ENCODE data around the gene EML6.

EML6 gene

GRCh38 chr2:54771166-54771885, 47.9 kb downstream of the EML6 start:
- Histone ChIP-seq H3K79me2 (ENCODE audit: control insufficient read depth, insufficient read depth, low read length) (no peaks in the 10 kb centered on the region), H3K4me2 (ENCODE audit: low read length) (no peak overlapping the region), H3K36me3 (ENCODE audit: control insufficient read depth, insufficient read depth, low read length) (no peaks in the 10 kb centered on the region), H2AK5ac (ENCODE audit: low read length) (no peak overlapping the region), H3K27ac (ENCODE audit: low read depth, low read length) (no peak overlapping the region), H4K5ac (ENCODE audit: low read length) (no peak overlapping the region), H3K4me1 (ENCODE audit: control insufficient read depth, low read depth, low read length) (no peaks in the 10 kb centered on the region), H3K23ac (ENCODE audit: low read length) (no peak overlapping the region), H4K8ac (ENCODE audit: low read depth, low read length) (no peak overlapping the region), H2BK5ac (ENCODE audit: low read length) (no peak overlapping the region), H2BK120ac (ENCODE audit: low read depth, low read length) (no peak overlapping the region), H3K79me1 (ENCODE audit: low read length) (no peaks in the 10 kb centered on the region), H3K4ac (ENCODE audit: low read depth, low read length) (no peak overlapping the region), H3K9ac (ENCODE audit: low read length) (no peak overlapping the region), H3K56ac (ENCODE audit: low read length) (no peak overlapping the region), H3K27me3 (ENCODE audit: insufficient read depth, low read length, poor library complexity) (no peaks in the 10 kb centered on the region), H3K4me3 (ENCODE audit: low read length) (no peak overlapping the region), H3K18ac (ENCODE audit: low read length) (no peak overlapping the region), H2BK15ac (replicated peaks; ENCODE audit: low read depth) (no peak overlapping the region)
- no CpG with 5 or more reads among the region's 10 CpGs for WGBS (ENCODE audit: extremely low coverage, insufficient coverage, low lambda C conversion rate)
- peak; percentile 8 for DNase-seq

GRCh38 chr2:54772110-54772509, 48.6 kb downstream of the EML6 start:
- WGBS (ENCODE audit: extremely low coverage, insufficient coverage, low lambda C conversion rate): no CpG with 5 or more reads among the region's 3 CpGs
- no peak overlapping the region for H3K18ac ChIP-seq (ENCODE audit: low read length)
- H3K4me1 ChIP-seq (ENCODE audit: control insufficient read depth, low read depth, low read length): no peaks in the 10 kb centered on the region
- H3K23ac ChIP-seq (ENCODE audit: low read length): no peak overlapping the region
- H2BK120ac ChIP-seq (ENCODE audit: low read depth, low read length): no peak overlapping the region
- no peaks in the 10 kb centered on the region for H3K79me1 ChIP-seq (ENCODE audit: low read length)
- H3K36me3 ChIP-seq (ENCODE audit: control insufficient read depth, insufficient read depth, low read length): no peaks in the 10 kb centered on the region
- H3K27ac ChIP-seq (ENCODE audit: low read depth, low read length): no peak overlapping the region
- no peak overlapping the region for H3K4ac ChIP-seq (ENCODE audit: low read depth, low read length)
- no peak overlapping the region for H4K8ac ChIP-seq (ENCODE audit: low read depth, low read length)
- no peak overlapping the region for H4K5ac ChIP-seq (ENCODE audit: low read length)
- H3K27me3 ChIP-seq (ENCODE audit: insufficient read depth, low read length, poor library complexity): no peaks in the 10 kb centered on the region
- H2BK5ac ChIP-seq (ENCODE audit: low read length): no peak overlapping the region
- H2BK15ac ChIP-seq (replicated peaks; ENCODE audit: low read depth): no peak overlapping the region
- H3K79me2 ChIP-seq (ENCODE audit: control insufficient read depth, insufficient read depth, low read length): no peaks in the 10 kb centered on the region
- DNase-seq: no peak
- no peak overlapping the region for H3K56ac ChIP-seq (ENCODE audit: low read length)
- H3K4me2 ChIP-seq (ENCODE audit: low read length): no peak overlapping the region
- H3K4me3 ChIP-seq (ENCODE audit: low read length): no peak overlapping the region
- H3K9ac ChIP-seq (ENCODE audit: low read length): no peak overlapping the region
- H2AK5ac ChIP-seq (ENCODE audit: low read length): no peak overlapping the region

- Histone ChIP-seq H3K4ac (ENCODE audit: low read depth, low read length) (no peak overlapping the region), H3K9ac (ENCODE audit: low read length) (no peak overlapping the region), H3K36me3 (ENCODE audit: control insufficient read depth, insufficient read depth, low read length) (no peaks in the 10 kb centered on the region), H3K23ac (ENCODE audit: low read length) (no peak overlapping the region), H3K4me3 (ENCODE audit: low read length) (no peak overlapping the region), H3K27me3 (ENCODE audit: insufficient read depth, low read length, poor library complexity) (no peaks in the 10 kb centered on the region), H3K56ac (ENCODE audit: low read length) (no peak overlapping the region), H3K4me1 (ENCODE audit: control insufficient read depth, low read depth, low read length) (no peaks in the 10 kb centered on the region), H2BK15ac (replicated peaks; ENCODE audit: low read depth) (no peak overlapping the region), H3K79me1 (ENCODE audit: low read length) (no peaks in the 10 kb centered on the region), H3K18ac (ENCODE audit: low read length) (no peak overlapping the region), H4K5ac (ENCODE audit: low read length) (no peak overlapping the region), H3K79me2 (ENCODE audit: control insufficient read depth, insufficient read depth, low read length) (no peaks in the 10 kb centered on the region), H4K8ac (ENCODE audit: low read depth, low read length) (no peak overlapping the region), H3K27ac (ENCODE audit: low read depth, low read length) (no peak overlapping the region), H2BK5ac (ENCODE audit: low read length) (no peak overlapping the region), H2BK120ac (ENCODE audit: low read depth, low read length) (no peak overlapping the region), H3K4me2 (ENCODE audit: low read length) (no peak overlapping the region), H2AK5ac (ENCODE audit: low read length) (no peak overlapping the region)
- no CpG with 5 or more reads among the region's 4 CpGs for WGBS (ENCODE audit: extremely low coverage, insufficient coverage, low lambda C conversion rate)
- DNase-seq: no peak
Observed at GRCh38 chr2:54772531-54772930, 49.1 kb downstream of the EML6 start.

GRCh38 chr2:54773233-54773632, 49.8 kb downstream of the EML6 start:
- Histone ChIP-seq H3K79me1 (ENCODE audit: low read length) (no peaks in the 10 kb centered on the region), H4K8ac (ENCODE audit: low read depth, low read length) (no peak overlapping the region), H3K27ac (ENCODE audit: low read depth, low read length) (no peak overlapping the region), H3K18ac (ENCODE audit: low read length) (no peak overlapping the region), H3K36me3 (ENCODE audit: control insufficient read depth, insufficient read depth, low read length) (no peaks in the 10 kb centered on the region), H3K23ac (ENCODE audit: low read length) (no peak overlapping the region), H2AK5ac (ENCODE audit: low read length) (no peak overlapping the region), H3K56ac (ENCODE audit: low read length) (no peak overlapping the region), H4K5ac (ENCODE audit: low read length) (no peak overlapping the region), H3K4me3 (ENCODE audit: low read length) (no peak overlapping the region), H2BK120ac (ENCODE audit: low read depth, low read length) (no peak overlapping the region), H3K4ac (ENCODE audit: low read depth, low read length) (no peak overlapping the region), H3K79me2 (ENCODE audit: control insufficient read depth, insufficient read depth, low read length) (no peaks in the 10 kb centered on the region), H2BK15ac (replicated peaks; ENCODE audit: low read depth) (no peak overlapping the region), H3K9ac (ENCODE audit: low read length) (no peak overlapping the region), H3K4me1 (ENCODE audit: control insufficient read depth, low read depth, low read length) (no peaks in the 10 kb centered on the region), H3K4me2 (ENCODE audit: low read length) (no peak overlapping the region), H2BK5ac (ENCODE audit: low read length) (no peak overlapping the region), H3K27me3 (ENCODE audit: insufficient read depth, low read length, poor library complexity) (no peaks in the 10 kb centered on the region)
- DNase-seq: no peak
- WGBS (ENCODE audit: extremely low coverage, insufficient coverage, low lambda C conversion rate): no CpG with 5 or more reads among the region's 3 CpGs

- Histone ChIP-seq H4K8ac (ENCODE audit: low read depth, low read length) (no peak overlapping the region), H3K36me3 (ENCODE audit: control insufficient read depth, insufficient read depth, low read length) (no peaks in the 10 kb centered on the region), H3K56ac (ENCODE audit: low read length) (no peak overlapping the region), H3K27me3 (ENCODE audit: insufficient read depth, low read length, poor library complexity) (no peaks in the 10 kb centered on the region), H3K4me1 (ENCODE audit: control insufficient read depth, low read depth, low read length) (no peaks in the 10 kb centered on the region), H3K4me3 (ENCODE audit: low read length) (no peak overlapping the region), H3K18ac (ENCODE audit: low read length) (no peak overlapping the region), H3K9ac (ENCODE audit: low read length) (no peak overlapping the region), H3K4ac (ENCODE audit: low read depth, low read length) (no peak overlapping the region), H4K5ac (ENCODE audit: low read length) (no peak overlapping the region), H3K79me1 (ENCODE audit: low read length) (no peaks in the 10 kb centered on the region), H2BK15ac (replicated peaks; ENCODE audit: low read depth) (no peak overlapping the region), H2AK5ac (ENCODE audit: low read length) (no peak overlapping the region), H2BK120ac (ENCODE audit: low read depth, low read length) (no peak overlapping the region), H3K79me2 (ENCODE audit: control insufficient read depth, insufficient read depth, low read length) (no peaks in the 10 kb centered on the region), H2BK5ac (ENCODE audit: low read length) (no peak overlapping the region), H3K23ac (ENCODE audit: low read length) (no peak overlapping the region), H3K4me2 (ENCODE audit: low read length) (no peak overlapping the region), H3K27ac (ENCODE audit: low read depth, low read length) (no peak overlapping the region)
- DNase-seq: peak; percentile 76
- no CpG with 5 or more reads among the region's 2 CpGs for WGBS (ENCODE audit: extremely low coverage, insufficient coverage, low lambda C conversion rate)
Observed at GRCh38 chr2:54773838-54774237, 50.4 kb downstream of the EML6 start.

GRCh38 chr2:54775710-54776109, 52.2 kb downstream of the EML6 start:
- no peak overlapping the region for H3K4me2 ChIP-seq (ENCODE audit: low read length)
- no peak overlapping the region for H2BK5ac ChIP-seq (ENCODE audit: low read length)
- H3K4ac ChIP-seq (ENCODE audit: low read depth, low read length): no peak overlapping the region
- no peak overlapping the region for H4K5ac ChIP-seq (ENCODE audit: low read length)
- no peak overlapping the region for H2AK5ac ChIP-seq (ENCODE audit: low read length)
- no peak overlapping the region for H4K8ac ChIP-seq (ENCODE audit: low read depth, low read length)
- H3K36me3 ChIP-seq (ENCODE audit: control insufficient read depth, insufficient read depth, low read length): no peaks in the 10 kb centered on the region
- DNase-seq: no peak
- no peaks in the 10 kb centered on the region for H3K4me1 ChIP-seq (ENCODE audit: control insufficient read depth, low read depth, low read length)
- no peak overlapping the region for H3K27ac ChIP-seq (ENCODE audit: low read depth, low read length)
- no peak overlapping the region for H3K4me3 ChIP-seq (ENCODE audit: low read length)
- H3K23ac ChIP-seq (ENCODE audit: low read length): no peak overlapping the region
- no peak overlapping the region for H3K18ac ChIP-seq (ENCODE audit: low read length)
- H3K79me1 ChIP-seq (ENCODE audit: low read length): no peaks in the 10 kb centered on the region
- no peak overlapping the region for H2BK120ac ChIP-seq (ENCODE audit: low read depth, low read length)
- H3K56ac ChIP-seq (ENCODE audit: low read length): no peak overlapping the region
- no peak overlapping the region for H2BK15ac ChIP-seq (replicated peaks; ENCODE audit: low read depth)
- H3K27me3 ChIP-seq (ENCODE audit: insufficient read depth, low read length, poor library complexity): no peaks in the 10 kb centered on the region
- H3K79me2 ChIP-seq (ENCODE audit: control insufficient read depth, insufficient read depth, low read length): no peaks in the 10 kb centered on the region
- no peak overlapping the region for H3K9ac ChIP-seq (ENCODE audit: low read length)

All from mesendoderm (in vitro differentiated cells).